Peyer's patch (tissue), 4 donors: Measurements from ENCODE around the gene YAP1. TPM values are rescaled to one million over a fixed set of nuclear protein-coding genes. Genes with fewer than 3 reads are reported as not detected.
A peak's percentile ranks its signal among the peaks of the same experiment; 100 is the strongest.

Experiments
- DNase-seq, 3 donors: peaks; one replicate each; pipeline ENCODE4 v3.0.0-alpha.2; 2017 to 2019
- H3K27ac ChIP-seq, 4 donors: fragments of 200-600 bp; sonication (generic); one replicate each; pipeline ENCODE4 v1.5.1; 2016 to 2019
- H3K27me3 ChIP-seq, 2 donors: fragments of 200-600 bp; sonication (generic); one replicate each; pipeline ENCODE4 v1.5.1; 2019
- H3K36me3 ChIP-seq, 3 donors: fragments of 200-600 bp; sonication (generic); one replicate each; pipeline ENCODE4 v1.5.1; 2016 to 2019
- H3K4me1 ChIP-seq, 4 donors: fragments of 200-600 bp; sonication (generic); one replicate each; pipeline ENCODE4 v1.5.1; 2016 to 2019
- H3K4me3 ChIP-seq, 4 donors: fragments of 200-600 bp; sonication (generic); 1 replicate in 3 of 4; 2 replicates in 1 of 4; pipeline ENCODE4 v1.5.1; 2016 to 2019; ENCODE audit warnings: mild to moderate bottlenecking in 1 of 4
- H3K9me3 ChIP-seq, 4 donors: fragments of 200-600 bp; sonication (generic); one replicate each; pipeline ENCODE4 v1.5.1; 2016 to 2019; ENCODE audit warnings: mild to moderate bottlenecking in 1 of 4
- CTCF ChIP-seq, 6 experiments: fragments of 450-650 bp in 4 of 6; fragments of 200-600 bp in 2 of 6; sonication (generic) in 1 of 6; IDR thresholded peaks; one replicate each; pipeline ENCODE4 v1.5.1; 2017 to 2019; ENCODE audit warnings: antibody characterized with exemption in 6 of 6, mild to moderate bottlenecking in 3 of 6, moderate library complexity in 1 of 6
- POLR2A ChIP-seq, 2 donors: fragments of 450-650 bp; IDR thresholded peaks; one replicate each; pipeline ENCODE4 v1.5.1; 2017; ENCODE audit warnings: antibody characterized with exemption in 2 of 2, mild to moderate bottlenecking in 2 of 2, moderate library complexity in 2 of 2
- total RNA-seq, 4 donors: library from RNA; depleted of rRNA; stranded (reverse); fragments of >200 nt; gene quantifications; one replicate each; pipeline ENCODE4 v1.1.0, GENCODE V29; 2016

YAP1 gene
- total RNA-seq, 4 donors from 2014 or later = 99.8 to 163 (median 133) TPM

GRCh38 chr11:102143867-102144266 lies 33.6 kb downstream of the YAP1 start:
- no peak for TF ChIP-seq CTCF (IDR thresholded peaks at IDR 0.05)
- no peak for TF ChIP-seq POLR2A (IDR thresholded peaks at IDR 0.05)
- Histone ChIP-seq H3K4me1 (peaks cover 0 to 34% (median 0%) of the 10 kb centered on the region in 4 donors), H3K27ac (no peak overlapping the region), H3K4me3 (no peak overlapping the region), H3K9me3 (no peaks in the 10 kb centered on the region), H3K27me3 (no peaks in the 10 kb centered on the region), H3K36me3 (no peaks in the 10 kb centered on the region)
- no peak for DNase-seq

GRCh38 chr11:102144357-102145355 lies 34.4 kb downstream of the YAP1 start:
- Histone ChIP-seq H3K27ac (no peak overlapping the region), H3K4me3 (no peak overlapping the region), H3K9me3 (no peaks in the 10 kb centered on the region), H3K4me1 (peaks cover 0 to 27% (median 0%) of the 10 kb centered on the region in 4 donors), H3K27me3 (no peaks in the 10 kb centered on the region), H3K36me3 (no peaks in the 10 kb centered on the region)
- TF ChIP-seq CTCF (IDR thresholded peaks at IDR 0.05) = no peak
- no peak for TF ChIP-seq POLR2A (IDR thresholded peaks at IDR 0.05)
- peak in 1 of 3 donors; percentile 50 for DNase-seq

- no peak for DNase-seq
- no peak overlapping the region for H3K27ac ChIP-seq
Observed at GRCh38 chr11:102147015-102147414, 36.8 kb downstream of the YAP1 start.

GRCh38 chr11:102147632-102148031 lies 37.4 kb downstream of the YAP1 start:
- Histone ChIP-seq H3K27ac (no peak overlapping the region), H3K4me3 (no peak overlapping the region), H3K36me3 (no peaks in the 10 kb centered on the region), H3K27me3 (no peaks in the 10 kb centered on the region), H3K4me1 (peaks cover 0 to 27% (median 0%) of the 10 kb centered on the region in 4 donors), H3K9me3 (no peaks in the 10 kb centered on the region)
- DNase-seq = no peak
- TF ChIP-seq CTCF (IDR thresholded peaks at IDR 0.05) (no peak), POLR2A (IDR thresholded peaks at IDR 0.05) (no peak)

More at GRCh38 chr11:102147015-102147414, 36.8 kb downstream of the YAP1 start:
- Histone ChIP-seq H3K9me3 (no peaks in the 10 kb centered on the region), H3K36me3 (no peaks in the 10 kb centered on the region), H3K4me3 (no peak overlapping the region), H3K27me3 (no peaks in the 10 kb centered on the region), H3K4me1 (peaks cover 0 to 27% (median 0%) of the 10 kb centered on the region in 4 donors)
- TF ChIP-seq CTCF (IDR thresholded peaks at IDR 0.05) (no peak), POLR2A (IDR thresholded peaks at IDR 0.05) (no peak)

GRCh38 chr11:102148059-102148458 lies 37.8 kb downstream of the YAP1 start:
- Histone ChIP-seq H3K36me3 (no peaks in the 10 kb centered on the region), H3K4me1 (peaks cover 0 to 27% (median 0%) of the 10 kb centered on the region in 4 donors)
- DNase-seq = no peak

More at GRCh38 chr11:102148059-102148458, 37.8 kb downstream of the YAP1 start:
- Histone ChIP-seq H3K27me3 (no peaks in the 10 kb centered on the region), H3K4me3 (no peak overlapping the region), H3K9me3 (no peaks in the 10 kb centered on the region), H3K27ac (no peak overlapping the region)
- TF ChIP-seq POLR2A (IDR thresholded peaks at IDR 0.05) = no peak
- no peak for TF ChIP-seq CTCF (IDR thresholded peaks at IDR 0.05)
